SK-N-SH treated with all-trans-retinoic acid at 6 μM for 48 hours (cell line): ENCODE data around the gene NUP153.

Experiments
- ATAC-seq: fragments of 200-7000 bp; cut with Tn5 transposase; 3 replicates; pipeline ENCODE4 v1.9.1; 2020; ENCODE audit warnings: mild to moderate bottlenecking, moderate library complexity
- ARNTL ChIP-seq: fragments of 450-650 bp; formaldehyde crosslinking; IDR thresholded peaks from 2 replicates; pipeline ENCODE4 v1.5.0; 2020; ENCODE audit warnings: low read depth, mild to moderate bottlenecking, moderate library complexity, borderline replicate concordance
- BACH2 ChIP-seq: fragments of 250-450 bp; sonication (Bioruptor Pico); IDR thresholded peaks from 2 replicates; pipeline ENCODE4 v1.9.0; 2021; ENCODE audit warnings: mild to moderate bottlenecking, borderline replicate concordance
- CREB5 ChIP-seq: fragments of 250-450 bp; sonication (Bioruptor Pico); IDR thresholded peaks from 2 replicates; pipeline ENCODE4 v1.5.1; 2020; ENCODE audit warnings: low read depth, mild to moderate bottlenecking, moderate library complexity
- CSDC2 ChIP-seq: fragments of 250-450 bp; sonication (Bioruptor Pico); IDR thresholded peaks from 2 replicates; pipeline ENCODE4 v1.5.0; 2020; ENCODE audit warnings: mild to moderate bottlenecking, moderate library complexity
- CSRNP3 ChIP-seq: fragments of 250-450 bp; sonication (Bioruptor Pico); IDR thresholded peaks from 2 replicates; pipeline ENCODE4 v1.5.1; 2021; ENCODE audit warnings: mild to moderate bottlenecking, moderate library complexity
- GLIS3 ChIP-seq: fragments of 250-450 bp; sonication (Bioruptor Pico); IDR thresholded peaks from 2 replicates; pipeline ENCODE4 v1.5.0; 2020; ENCODE audit warnings: mild to moderate bottlenecking, moderate library complexity
- OSR1 ChIP-seq: fragments of 250-450 bp; sonication (Bioruptor Pico); IDR thresholded peaks from 2 replicates; pipeline ENCODE4 v1.8.0; 2022; ENCODE audit warnings: moderate library complexity, mild to moderate bottlenecking, inconsistent platforms
- PATZ1 ChIP-seq: fragments of 250-450 bp; sonication (Bioruptor Pico); IDR thresholded peaks from 2 replicates; pipeline ENCODE4 v1.8.0; 2020; ENCODE audit warnings: mild to moderate bottlenecking, moderate library complexity, borderline replicate concordance
- RARB ChIP-seq: fragments of 250-450 bp; sonication (Bioruptor Pico); IDR thresholded peaks from 2 replicates; pipeline ENCODE4 v1.8.0; 2021; ENCODE audit warnings: mild to moderate bottlenecking, moderate library complexity
- SNAI2 ChIP-seq: fragments of 250-450 bp; sonication (Bioruptor Pico); IDR thresholded peaks from 2 replicates; pipeline ENCODE4 v1.5.0; 2020; ENCODE audit warnings: mild to moderate bottlenecking, moderate library complexity
- TCF4 ChIP-seq: fragments of 250-450 bp; sonication (Bioruptor Pico); IDR thresholded peaks from 2 replicates; pipeline ENCODE4 v1.8.0; 2021; ENCODE audit warnings: mild to moderate bottlenecking, moderate library complexity, borderline replicate concordance
- TOX ChIP-seq: fragments of 250-450 bp; sonication (Bioruptor Pico); IDR thresholded peaks from 2 replicates; pipeline ENCODE4 v1.8.0; 2021; ENCODE audit warnings: mild to moderate bottlenecking, moderate library complexity, borderline replicate concordance
- TSHZ2 ChIP-seq: fragments of 250-450 bp; sonication (Bioruptor Pico); IDR thresholded peaks from 2 replicates; pipeline ENCODE4 v1.5.0; 2020; ENCODE audit warnings: mild to moderate bottlenecking, moderate library complexity
- ZC3H10 ChIP-seq: fragments of 250-450 bp; sonication (Bioruptor Pico); IDR thresholded peaks from 2 replicates; pipeline ENCODE4 v1.5.1; 2021; ENCODE audit warnings: mild to moderate bottlenecking, moderate library complexity
- ZFP30 ChIP-seq: fragments of 450-650 bp; formaldehyde crosslinking; IDR thresholded peaks from 2 replicates; pipeline ENCODE4 v1.5.0; 2022; ENCODE audit warnings: mild to moderate bottlenecking, moderate library complexity
- ZNF565 ChIP-seq: fragments of 450-650 bp; formaldehyde crosslinking; conservative IDR thresholded peaks from 2 replicates; pipeline ENCODE4 v1.5.0; 2020; ENCODE audit warnings: low read depth, mild to moderate bottlenecking, moderate library complexity
- ZNF70 ChIP-seq: fragments of 450-650 bp; formaldehyde crosslinking; IDR thresholded peaks from 2 replicates; pipeline ENCODE4 v1.5.0; 2020; ENCODE audit warnings: mild to moderate bottlenecking, moderate library complexity
- ZNF8 ChIP-seq: fragments of 450-650 bp; formaldehyde crosslinking; IDR thresholded peaks from 2 replicates; pipeline ENCODE4 v1.5.0; 2020; ENCODE audit warnings: mild to moderate bottlenecking, moderate library complexity

The NUP153 gene

GRCh38 chr6:17665132-17665531 lies 41.6 kb downstream of the NUP153 start:
- no peak for ATAC-seq
- TF ChIP-seq GLIS3 (no peak), PATZ1 (no peak), RARB (CRISPR knock-in tag) (no peak), CREB5 (CRISPR knock-in tag) (no peak), ZNF565 (CRISPR knock-in tag) (no peak), CSDC2 (CRISPR knock-in tag) (no peak), ZNF70 (CRISPR knock-in tag) (no peak), SNAI2 (CRISPR knock-in tag) (no peak), TOX (CRISPR knock-in tag) (no peak), TCF4 (CRISPR knock-in tag) (no peak), ZNF8 (CRISPR knock-in tag) (no peak), OSR1 (CRISPR knock-in tag) (no peak), TSHZ2 (CRISPR knock-in tag) (no peak), CSRNP3 (CRISPR knock-in tag) (no peak)

- TF ChIP-seq ZNF565 (CRISPR knock-in tag) = no peak
- TF ChIP-seq PATZ1 = no peak
- TF ChIP-seq, all 23 proteins: peak for 0
- ATAC-seq = no peak
These were observed 43.5 kb downstream of the NUP153 start for GRCh38 chr6:17663226-17663625.

GRCh38 chr6:17662585-17662984 lies 44.1 kb downstream of the NUP153 start:
- no peak for ATAC-seq

More at GRCh38 chr6:17662585-17662984, 44.1 kb downstream of the NUP153 start:
- TF ChIP-seq CSRNP3 (CRISPR knock-in tag) (no peak), ARNTL (CRISPR knock-in tag) (no peak), RARB (CRISPR knock-in tag) (no peak), ZC3H10 (CRISPR knock-in tag) (no peak), ZFP30 (CRISPR knock-in tag) (no peak), OSR1 (CRISPR knock-in tag) (no peak), BACH2 (CRISPR knock-in tag) (no peak), CSDC2 (CRISPR knock-in tag) (no peak), TOX (CRISPR knock-in tag) (no peak)
